NCI-H146 (cell line): ENCODE results near the gene COL12A1.
A peak's percentile ranks its signal among the peaks of the same experiment; 100 is the strongest.
"Not testable (repeated sequence)": the region's sequence is repeated elsewhere in the genome, so short reads cannot be mapped to it uniquely, and the experiment has no call there.

ENCODE experiments used
- DNase-seq: peaks from one replicate; lab custom pipeline; 2025; lab: John Stamatoyannopoulos, UW

The COL12A1 gene

GRCh38 chr6:75211920-75212590 lies 6.2 kb upstream of the COL12A1 start:
- no peak for DNase-seq

DNA sequence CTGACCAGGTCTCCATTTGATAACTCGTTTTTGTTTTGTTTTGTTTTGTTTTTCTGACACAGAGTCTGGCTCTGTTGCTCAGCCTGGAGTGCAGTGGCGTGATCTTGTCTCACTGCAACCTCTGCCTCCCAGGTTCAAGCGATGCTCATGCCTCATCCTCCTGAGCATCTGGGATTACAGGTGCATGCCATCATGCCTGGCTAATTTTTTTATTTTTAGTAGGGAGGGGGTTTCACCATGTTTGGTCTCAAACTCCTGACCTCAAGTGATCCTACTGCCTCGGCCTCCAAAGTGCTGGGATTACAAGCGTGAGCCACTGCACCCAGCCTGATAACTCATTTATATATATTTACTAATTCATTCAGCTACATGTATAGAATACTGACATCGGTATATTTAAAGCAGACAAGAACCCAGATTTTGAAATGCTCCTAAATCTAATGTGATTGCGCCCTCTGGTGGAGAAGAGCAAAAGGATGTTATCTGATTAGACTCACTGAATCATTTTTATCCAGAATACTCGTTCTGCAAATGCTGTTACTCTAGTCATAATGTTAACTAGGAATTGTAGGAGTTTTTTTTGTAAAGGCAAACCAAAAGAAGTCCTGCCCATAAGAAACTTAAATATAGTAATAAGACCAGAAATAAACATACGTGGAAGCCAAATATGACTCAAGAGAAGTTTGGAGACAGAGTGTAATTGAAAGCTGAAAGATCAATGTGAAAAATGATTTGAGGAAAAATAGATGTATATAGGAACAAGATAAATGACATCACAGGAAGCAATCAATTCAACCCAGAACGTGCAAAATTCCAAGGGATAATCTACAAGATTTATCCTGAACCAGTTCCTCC lies 5.3 kb upstream of the COL12A1 start:
- DNase-seq = peak; percentile 42

- no peak for DNase-seq
These were observed 3.4 kb upstream of the COL12A1 start for GRCh38 chr6:75209184-75209723.

DNA sequence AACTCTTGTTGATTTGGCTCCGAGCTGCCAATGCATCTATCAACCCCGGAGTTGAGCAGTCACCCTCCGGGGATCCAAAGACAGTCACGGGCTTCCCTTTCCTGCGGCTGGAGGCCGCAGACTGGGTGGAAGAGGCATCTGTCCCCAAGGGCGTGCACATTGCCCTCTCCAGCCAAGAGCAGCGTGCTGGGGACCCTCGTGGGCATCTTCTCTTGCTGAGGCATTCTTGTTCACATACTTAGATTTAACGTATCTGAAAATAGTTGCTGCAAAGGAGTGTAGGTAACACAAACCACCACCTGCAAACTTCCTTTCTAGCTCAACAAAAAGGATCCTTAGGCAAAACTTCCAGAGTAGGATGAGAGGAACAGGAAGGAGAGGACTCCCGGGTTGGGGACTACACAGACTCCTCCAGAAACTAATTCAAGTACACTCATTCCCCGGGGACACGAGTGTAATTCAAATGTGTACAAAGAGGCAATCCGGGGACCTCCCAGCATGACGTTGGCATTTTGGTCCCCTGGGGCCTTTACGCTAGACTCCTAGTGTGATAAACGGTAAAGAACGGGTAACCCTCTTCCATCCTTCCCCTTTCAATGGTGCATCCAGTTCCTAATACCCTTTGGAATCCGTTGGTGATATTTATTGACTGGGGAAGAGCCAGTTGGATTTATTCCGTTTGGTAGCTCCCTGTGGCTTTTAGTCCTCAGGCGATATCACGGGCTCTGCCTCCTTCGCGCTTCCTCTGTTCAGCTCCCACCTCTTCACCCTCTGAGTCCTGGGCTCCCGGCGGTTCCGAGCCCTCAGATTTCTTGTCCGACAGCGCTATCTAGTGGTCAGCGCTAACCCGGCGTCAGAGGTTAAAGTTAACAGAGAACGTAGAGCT lies 2.7 kb upstream of the COL12A1 start:
- DNase-seq = peak; percentile 70

DNA sequence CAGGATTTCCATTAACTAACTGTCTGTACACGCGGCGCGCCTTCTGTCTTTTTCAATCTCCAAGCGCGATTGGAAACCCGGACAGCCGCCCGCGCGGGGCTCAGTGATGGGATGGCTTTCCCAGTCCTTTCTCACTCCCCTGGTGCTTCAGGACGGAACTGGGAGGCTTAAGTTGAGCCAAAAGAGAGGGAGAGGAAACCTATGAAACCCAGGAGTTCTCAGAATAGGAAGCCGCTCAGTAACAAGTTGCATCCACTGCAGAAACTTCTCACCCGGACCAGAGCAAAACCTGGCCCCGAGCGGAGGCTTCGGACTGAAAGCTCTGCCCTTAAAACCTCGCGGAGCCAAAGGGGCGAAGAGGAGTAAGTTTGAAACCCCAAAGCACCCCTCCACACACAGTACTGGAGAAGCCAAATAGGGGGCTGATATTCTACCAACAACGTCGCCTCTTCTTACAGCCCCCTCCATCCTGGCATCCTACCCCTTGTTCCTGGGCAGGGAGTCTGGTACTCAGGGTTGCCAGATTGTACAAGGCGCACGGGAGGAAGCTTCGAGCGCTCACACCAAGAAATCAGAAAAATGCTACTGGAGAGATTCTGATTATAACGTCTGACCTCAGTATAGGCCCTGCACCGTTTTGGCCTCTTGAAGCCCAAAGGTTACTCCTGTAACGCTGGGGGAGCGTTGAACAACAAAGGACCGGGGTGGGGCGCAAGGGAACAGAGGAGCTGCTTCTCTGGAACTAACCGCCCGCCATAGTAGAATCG lies 906 bp upstream of the COL12A1 start:
- DNase-seq = no peak

GRCh38 chr6:75204959-75205775 lies 686 bp downstream of the COL12A1 start:
- no peak for DNase-seq

GRCh38 chr6:75204217-75204958 lies 1.5 kb downstream of the COL12A1 start:
- peak; percentile 40 for DNase-seq

- no peak for DNase-seq
These were observed 2.1 kb downstream of the COL12A1 start for GRCh38 chr6:75203721-75204120.

DNA sequence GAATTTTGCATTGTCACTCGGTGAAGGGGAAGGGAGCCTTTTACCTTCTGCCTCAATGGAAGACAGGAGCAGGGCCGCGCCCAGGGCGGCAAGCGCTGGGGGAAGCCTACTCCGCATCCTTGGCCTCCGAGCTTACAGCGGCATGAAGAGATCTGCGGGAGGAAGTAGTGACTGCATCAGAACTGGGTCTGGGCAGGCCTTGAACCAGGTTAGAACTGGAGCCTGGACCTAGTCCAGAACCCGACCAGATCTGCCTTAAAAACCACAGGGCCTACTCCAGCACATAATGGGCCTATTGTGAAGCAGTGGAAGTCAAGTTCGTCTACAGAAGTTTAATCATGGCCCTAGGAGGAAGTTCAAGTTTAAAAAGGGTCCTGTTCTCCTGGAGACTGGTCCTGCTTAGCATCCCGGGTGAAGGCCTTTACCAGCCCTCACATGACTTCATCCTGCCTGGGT lies 3.1 kb downstream of the COL12A1 start:
- DNase-seq = no peak

- peak; percentile 74 for DNase-seq
These were observed 3.8 kb downstream of the COL12A1 start for GRCh38 chr6:75201901-75202672.

GRCh38 chr6:75201021-75201420 lies 4.8 kb downstream of the COL12A1 start:
- no peak for DNase-seq

DNA sequence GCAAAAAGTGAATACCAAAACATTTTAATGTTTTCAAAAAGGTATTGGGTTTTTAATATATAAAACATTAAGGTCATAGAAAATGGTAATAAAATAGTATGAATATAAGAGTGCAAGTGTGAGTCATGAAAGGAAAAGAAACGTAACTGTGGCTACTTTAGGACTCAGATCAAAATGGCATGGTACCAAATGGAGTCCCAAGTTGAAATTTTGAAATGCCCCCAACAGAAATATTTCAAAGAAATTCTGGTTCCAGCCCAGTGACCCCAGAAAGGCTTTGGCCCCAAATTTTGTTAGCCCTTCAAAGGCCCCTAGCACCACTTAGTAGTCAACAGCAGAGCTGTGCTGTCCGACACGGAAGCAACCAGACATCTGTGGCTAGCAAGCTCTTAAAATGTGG lies 6.0 kb downstream of the COL12A1 start:
- DNase-seq = no peak

DNA sequence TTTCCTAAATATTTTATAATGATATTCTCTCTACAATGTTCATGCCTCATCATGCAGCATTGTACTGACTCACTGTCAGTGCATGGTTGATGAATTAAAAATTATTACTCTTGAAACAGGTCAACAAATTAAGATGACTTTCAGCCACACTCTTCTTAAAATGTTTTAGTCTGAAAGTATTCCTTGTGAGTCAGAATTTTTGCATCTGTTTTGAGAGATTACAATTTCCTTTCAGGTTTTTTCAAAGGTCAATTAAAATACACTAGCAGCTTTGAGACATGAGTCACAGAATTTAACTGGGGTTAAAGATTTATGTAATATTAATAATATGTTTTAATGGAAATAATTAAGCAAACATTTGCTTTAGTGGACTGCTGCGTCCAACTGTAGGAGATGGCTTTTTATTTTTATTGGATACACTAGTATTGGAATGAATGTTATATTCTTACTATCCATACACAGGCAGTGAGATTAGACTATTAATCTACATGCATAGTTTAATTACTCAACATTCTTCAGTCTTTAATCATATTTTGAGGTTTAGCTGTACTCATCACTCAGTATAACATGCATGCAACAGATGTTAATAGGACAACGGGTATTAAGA lies 9.7 kb downstream of the COL12A1 start:
- DNase-seq = no peak

DNA sequence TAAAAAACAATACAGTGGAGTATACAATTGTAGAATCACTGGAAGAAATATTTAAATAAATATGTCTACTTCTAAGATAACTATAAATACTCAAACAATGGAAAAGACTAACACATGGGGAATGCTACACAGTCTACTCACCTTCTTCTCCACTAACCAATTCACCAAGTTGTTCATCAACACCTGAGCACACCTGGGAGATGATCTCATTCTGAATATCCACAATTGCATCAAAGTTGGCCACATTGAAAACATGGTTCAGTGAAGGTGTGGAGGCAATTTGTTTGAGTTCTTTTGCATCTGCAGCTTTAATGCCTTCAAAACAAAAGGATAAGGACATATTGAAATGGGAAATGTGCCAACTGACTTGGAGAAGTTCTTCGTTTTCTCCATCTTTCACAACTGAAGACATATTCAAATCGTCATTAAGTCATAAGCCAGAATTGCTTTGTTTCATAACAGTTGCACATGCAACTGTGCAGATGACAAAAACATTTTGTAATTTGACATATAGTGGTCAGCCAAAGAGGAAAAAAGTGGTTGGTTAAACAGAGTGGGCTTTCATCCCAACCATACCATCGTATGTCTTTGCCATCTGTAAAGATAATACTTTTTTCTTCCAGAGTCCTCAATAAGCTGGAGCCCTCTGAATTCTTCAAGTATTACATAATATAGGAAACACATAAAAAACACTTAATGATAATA lies 17.5 kb downstream of the COL12A1 start:
- DNase-seq = no peak

- DNase-seq = not testable (repeated sequence)
These were observed 19.3 kb downstream of the COL12A1 start for GRCh38 chr6:75186581-75186980.

DNA sequence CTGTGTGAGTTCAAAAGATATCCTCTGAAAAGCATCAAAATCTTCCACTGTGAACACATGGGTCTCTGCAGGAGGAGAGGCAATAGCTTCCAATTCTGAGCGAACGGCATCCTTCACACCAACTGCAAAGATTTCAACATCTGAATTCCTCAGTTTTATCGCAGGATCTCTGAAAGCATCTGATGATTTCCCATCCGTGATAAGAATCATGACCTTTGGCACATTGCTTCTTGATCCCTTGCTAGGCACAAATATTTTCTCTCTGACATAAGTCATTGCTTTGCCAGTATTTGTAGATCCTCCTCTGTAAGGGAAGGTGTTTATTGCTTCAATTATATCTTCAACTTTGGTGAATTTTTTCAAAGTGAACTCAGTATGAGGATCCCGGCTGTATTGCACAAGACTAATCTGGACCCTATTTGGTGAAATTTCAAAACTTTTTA lies 22.7 kb downstream of the COL12A1 start:
- no peak for DNase-seq

DNA sequence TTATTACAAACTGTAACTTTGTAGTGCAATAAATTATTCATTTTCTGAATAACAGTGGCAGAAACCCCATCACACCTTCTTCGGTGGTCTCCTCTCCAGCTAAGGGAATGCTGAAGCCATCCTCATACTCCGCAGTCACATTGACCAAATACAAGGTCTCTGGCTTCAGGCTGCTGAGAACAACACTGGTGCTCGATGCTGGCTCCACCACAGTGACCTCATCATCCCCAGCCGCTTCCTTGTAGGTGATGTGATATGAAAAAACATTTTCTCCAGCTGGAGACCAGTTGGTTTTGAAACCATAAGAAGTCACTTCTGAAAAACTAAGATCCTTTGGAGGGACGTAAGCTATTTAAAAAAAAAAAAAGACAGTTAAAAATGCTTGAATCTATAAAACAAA lies 25.0 kb downstream of the COL12A1 start:
- DNase-seq = no peak

DNA sequence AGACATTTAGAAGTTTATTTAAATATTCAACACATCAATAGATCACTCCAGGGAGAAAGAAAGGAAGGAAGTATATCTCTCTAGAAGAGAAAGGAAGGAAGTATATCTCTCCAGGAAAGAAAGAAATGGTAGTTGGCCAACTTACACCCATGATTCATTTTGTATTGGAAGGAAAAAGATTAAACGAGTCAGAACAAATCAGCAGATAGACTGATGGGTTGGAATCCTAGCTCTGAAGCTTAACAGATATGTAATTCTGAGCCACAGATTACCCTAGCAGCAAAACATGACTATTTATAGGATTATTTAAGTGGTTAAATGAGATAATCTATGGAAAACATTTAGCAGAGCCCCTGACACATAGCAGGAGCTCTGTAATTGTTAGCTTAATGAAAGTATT lies 27.1 kb downstream of the COL12A1 start:
- DNase-seq = no peak
